HepG2 (cell line): ENCODE measurements around the gene RERE. TPM values are rescaled to one million over a fixed set of nuclear protein-coding genes. Genes with fewer than 3 reads are reported as not detected.

Source experiments
- DMAP1 ChIP-seq: IDR thresholded peaks from 2 replicates; pipeline ENCODE4 v1.6.1; 2016
- FOXC1 ChIP-seq: sonication (generic); formaldehyde crosslinking; IDR thresholded peaks from 2 replicates; pipeline ENCODE4 v1.8.0; 2022; ENCODE audit warnings: mild to moderate bottlenecking, missing genetic modification reagents, borderline replicate concordance
- HMG20B ChIP-seq: conservative IDR thresholded peaks from 2 replicates; pipeline ENCODE4 v1.6.1; 2016; ENCODE audit warnings: missing genetic modification reagents, missing compliant biosample characterization
- KDM4B ChIP-seq: sonication (generic); formaldehyde crosslinking; IDR thresholded peaks from 2 replicates; pipeline ENCODE4 v1.4.0; 2020; ENCODE audit warnings: missing genetic modification reagents
- SIX4 ChIP-seq: sonication (generic); formaldehyde crosslinking; IDR thresholded peaks from 2 replicates; pipeline ENCODE4 v1.4.0; 2020; ENCODE audit warnings: missing genetic modification reagents
- SP2 ChIP-seq: sonication (generic); formaldehyde crosslinking; IDR thresholded peaks from 2 replicates; pipeline ENCODE4 v1.5.1; 2020; ENCODE audit warnings: mild to moderate bottlenecking, missing genetic modification reagents
- ZBTB7A ChIP-seq: sonication (generic); formaldehyde crosslinking; IDR thresholded peaks from 2 replicates; pipeline ENCODE4 v1.8.0; 2022; ENCODE audit warnings: mild to moderate bottlenecking, missing genetic modification reagents
- ZEB1 ChIP-seq: IDR thresholded peaks from 2 replicates; pipeline ENCODE4 v1.6.1; 2012; ENCODE audit warnings: mild to moderate bottlenecking, low read depth, inconsistent platforms; ENCODE audit not compliant: insufficient replicate concordance
- ZNF777 ChIP-seq: sonication (generic); formaldehyde crosslinking; IDR thresholded peaks from 2 replicates; pipeline ENCODE4 v1.4.0; 2020; ENCODE audit warnings: missing genetic modification reagents
- ZNF883 ChIP-seq: sonication (generic); formaldehyde crosslinking; IDR thresholded peaks from 2 replicates; pipeline ENCODE4 v1.5.1; 2020; ENCODE audit warnings: mild to moderate bottlenecking, missing genetic modification reagents; ENCODE audit errors: not compliant biosample characterization
- polyA plus RNA-seq, 8 experiments: library from polyadenylated mRNA; depleted of rRNA in 3 of 8; stranded (reverse) in 7 of 8; unstranded in 1 of 8; fragments of >200 nt; fragmentation: Illumina TruSeq in 4 of 8; extraction: Trizol in 4 of 8; gene quantifications; 2 replicates each; pipeline versions ENCODE4 v1.2.1 to v1.2.3, GENCODE V29; 2011 to 2016; ENCODE audit warnings: low read depth in 4 of 8, missing spikeins in 1 of 8, mixed read lengths in 1 of 8; ENCODE audit not compliant: insufficient read depth in 1 of 8
- total RNA-seq, 5 experiments: library from RNA; depleted of rRNA; stranded (reverse); fragments of >200 nt; fragmentation: Illumina TruSeq; extraction: Trizol; gene quantifications; 2 replicates each; pipeline ENCODE4 v1.2.3, GENCODE V29; 2016; ENCODE audit warnings: low read depth in 1 of 5
- TF ChIP-seq, protein P1 (sequence below): sonication (generic); formaldehyde crosslinking; IDR thresholded peaks from 2 replicates; pipeline ENCODE4 v1.5.1; 2020; ENCODE audit warnings: mild to moderate bottlenecking, missing genetic modification reagents, moderate library complexity
- TF ChIP-seq, protein P2 (sequence below): sonication (generic); formaldehyde crosslinking; conservative IDR thresholded peaks from 2 replicates; pipeline ENCODE4 v1.4.0; 2020; ENCODE audit warnings: missing genetic modification reagents
- TF ChIP-seq, protein P3 (sequence below): sonication (generic); formaldehyde crosslinking; IDR thresholded peaks from 2 replicates; pipeline ENCODE4 v1.4.0; 2020; ENCODE audit warnings: mild to moderate bottlenecking, missing genetic modification reagents, borderline replicate concordance
- TF ChIP-seq, protein P4 (sequence below): IDR thresholded peaks from 2 replicates; pipeline ENCODE4 v1.6.1; 2016; ENCODE audit warnings: mild to moderate bottlenecking
- TF ChIP-seq, protein P5 (sequence below), 2 experiments: sonication (generic) in 1 of 2; formaldehyde crosslinking in 1 of 2; IDR thresholded peaks; 2 replicates each; pipeline versions ENCODE4 v1.5.1 to v1.6.1; 2011 to 2020; ENCODE audit warnings: borderline replicate concordance in 1 of 2, low read depth in 1 of 2, low read length in 1 of 2, mild to moderate bottlenecking in 1 of 2, missing genetic modification reagents in 1 of 2, moderate library complexity in 1 of 2
- TF ChIP-seq, protein P6 (sequence below): IDR thresholded peaks from 2 replicates; pipeline ENCODE4 v1.6.1; 2016; ENCODE audit warnings: low read depth, borderline replicate concordance

RERE gene
- total and polyA plus RNA-seq, 2 of the 13 experiments (the other 11 are each of a cell fraction or from before 2014, with no cell fraction given): 18.3 to 21.9 TPM

DNA sequence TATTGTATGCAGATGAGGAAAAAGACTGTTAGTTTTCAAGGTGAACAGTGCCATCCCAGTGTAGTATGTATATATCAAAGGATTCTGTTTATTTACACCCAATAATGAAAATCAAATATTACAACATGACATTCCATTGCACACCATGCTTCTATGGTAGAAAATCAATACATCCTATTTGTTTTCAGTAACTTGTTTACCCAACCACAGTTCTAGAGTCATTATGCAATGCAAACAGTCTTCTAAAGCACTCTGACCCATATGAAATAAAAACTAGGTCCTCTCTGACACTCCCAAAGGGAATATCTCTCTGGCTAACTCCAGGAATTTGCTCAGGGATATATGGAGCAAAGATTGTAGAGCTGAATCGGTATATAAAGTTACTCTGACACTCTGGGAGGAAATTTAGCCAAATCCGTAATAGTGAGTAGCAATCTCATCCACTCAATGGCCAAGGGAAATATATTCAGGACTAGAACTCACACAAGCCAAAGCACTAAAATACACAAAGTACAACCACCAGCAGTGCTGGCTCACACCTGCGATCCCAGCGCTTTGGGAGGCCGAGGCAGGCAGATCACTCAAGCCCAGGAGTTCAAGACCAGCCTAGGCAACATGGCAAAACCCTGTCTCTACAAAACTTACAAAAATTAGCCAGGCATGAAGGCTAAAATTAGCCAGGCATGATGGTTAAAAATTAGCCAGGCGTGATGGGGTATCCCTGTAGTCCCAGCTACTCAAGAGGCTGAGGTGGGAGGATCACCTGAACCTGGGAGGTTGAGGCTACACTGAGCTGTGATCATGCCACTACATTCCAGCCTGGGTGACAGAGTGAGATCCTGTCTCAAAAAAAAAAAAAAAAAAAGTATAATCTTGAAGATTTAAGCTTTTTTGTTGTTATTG lies 75.2 kb downstream of the RERE start (continued):
- TF ChIP-seq, protein P1, sequence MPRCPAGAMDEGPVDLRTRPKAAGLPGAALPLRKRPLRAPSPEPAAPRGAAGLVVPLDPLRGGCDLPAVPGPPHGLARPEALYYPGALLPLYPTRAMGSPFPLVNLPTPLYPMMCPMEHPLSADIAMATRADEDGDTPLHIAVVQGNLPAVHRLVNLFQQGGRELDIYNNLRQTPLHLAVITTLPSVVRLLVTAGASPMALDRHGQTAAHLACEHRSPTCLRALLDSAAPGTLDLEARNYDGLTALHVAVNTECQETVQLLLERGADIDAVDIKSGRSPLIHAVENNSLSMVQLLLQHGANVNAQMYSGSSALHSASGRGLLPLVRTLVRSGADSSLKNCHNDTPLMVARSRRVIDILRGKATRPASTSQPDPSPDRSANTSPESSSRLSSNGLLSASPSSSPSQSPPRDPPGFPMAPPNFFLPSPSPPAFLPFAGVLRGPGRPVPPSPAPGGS: no peak
- TF ChIP-seq, protein P2, sequence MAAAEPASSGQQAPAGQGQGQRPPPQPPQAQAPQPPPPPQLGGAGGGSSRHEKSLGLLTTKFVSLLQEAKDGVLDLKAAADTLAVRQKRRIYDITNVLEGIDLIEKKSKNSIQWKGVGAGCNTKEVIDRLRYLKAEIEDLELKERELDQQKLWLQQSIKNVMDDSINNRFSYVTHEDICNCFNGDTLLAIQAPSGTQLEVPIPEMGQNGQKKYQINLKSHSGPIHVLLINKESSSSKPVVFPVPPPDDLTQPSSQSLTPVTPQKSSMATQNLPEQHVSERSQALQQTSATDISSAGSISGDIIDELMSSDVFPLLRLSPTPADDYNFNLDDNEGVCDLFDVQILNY (CRISPR knock-in tag): no peak
- TF ChIP-seq, protein P3, sequence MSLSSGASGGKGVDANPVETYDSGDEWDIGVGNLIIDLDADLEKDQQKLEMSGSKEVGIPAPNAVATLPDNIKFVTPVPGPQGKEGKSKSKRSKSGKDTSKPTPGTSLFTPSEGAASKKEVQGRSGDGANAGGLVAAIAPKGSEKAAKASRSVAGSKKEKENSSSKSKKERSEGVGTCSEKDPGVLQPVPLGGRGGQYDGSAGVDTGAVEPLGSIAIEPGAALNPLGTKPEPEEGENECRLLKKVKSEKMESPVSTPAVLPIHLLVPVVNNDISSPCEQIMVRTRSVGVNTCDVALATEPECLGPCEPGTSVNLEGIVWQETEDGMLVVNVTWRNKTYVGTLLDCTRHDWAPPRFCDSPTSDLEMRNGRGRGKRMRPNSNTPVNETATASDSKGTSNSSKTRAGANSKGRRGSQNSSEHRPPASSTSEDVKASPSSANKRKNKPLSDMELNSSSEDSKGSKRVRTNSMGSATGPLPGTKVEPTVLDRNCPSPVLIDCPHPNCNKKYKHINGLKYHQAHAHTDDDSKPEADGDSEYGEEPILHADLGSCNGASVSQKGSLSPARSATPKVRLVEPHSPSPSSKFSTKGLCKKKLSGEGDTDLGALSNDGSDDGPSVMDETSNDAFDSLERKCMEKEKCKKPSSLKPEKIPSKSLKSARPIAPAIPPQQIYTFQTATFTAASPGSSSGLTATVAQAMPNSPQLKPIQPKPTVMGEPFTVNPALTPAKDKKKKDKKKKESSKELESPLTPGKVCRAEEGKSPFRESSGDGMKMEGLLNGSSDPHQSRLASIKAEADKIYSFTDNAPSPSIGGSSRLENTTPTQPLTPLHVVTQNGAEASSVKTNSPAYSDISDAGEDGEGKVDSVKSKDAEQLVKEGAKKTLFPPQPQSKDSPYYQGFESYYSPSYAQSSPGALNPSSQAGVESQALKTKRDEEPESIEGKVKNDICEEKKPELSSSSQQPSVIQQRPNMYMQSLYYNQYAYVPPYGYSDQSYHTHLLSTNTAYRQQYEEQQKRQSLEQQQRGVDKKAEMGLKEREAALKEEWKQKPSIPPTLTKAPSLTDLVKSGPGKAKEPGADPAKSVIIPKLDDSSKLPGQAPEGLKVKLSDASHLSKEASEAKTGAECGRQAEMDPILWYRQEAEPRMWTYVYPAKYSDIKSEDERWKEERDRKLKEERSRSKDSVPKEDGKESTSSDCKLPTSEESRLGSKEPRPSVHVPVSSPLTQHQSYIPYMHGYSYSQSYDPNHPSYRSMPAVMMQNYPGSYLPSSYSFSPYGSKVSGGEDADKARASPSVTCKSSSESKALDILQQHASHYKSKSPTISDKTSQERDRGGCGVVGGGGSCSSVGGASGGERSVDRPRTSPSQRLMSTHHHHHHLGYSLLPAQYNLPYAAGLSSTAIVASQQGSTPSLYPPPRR (CRISPR knock-in tag): peak; percentile 99
- TF ChIP-seq ZEB1 (peak; percentile 54), DMAP1 (CRISPR knock-in tag) (peak; percentile 80; the same call in 1 of the 2 replicates), ZNF777 (CRISPR knock-in tag) (no peak), ZBTB7A (CRISPR knock-in tag) (no peak), HMG20B (CRISPR knock-in tag) (peak; percentile 98), SP2 (CRISPR knock-in tag) (no peak), FOXC1 (CRISPR knock-in tag) (no peak), SIX4 (peak; percentile 87), KDM4B (peak; percentile 95), ZNF883 (no peak)
- TF ChIP-seq, protein P4, sequence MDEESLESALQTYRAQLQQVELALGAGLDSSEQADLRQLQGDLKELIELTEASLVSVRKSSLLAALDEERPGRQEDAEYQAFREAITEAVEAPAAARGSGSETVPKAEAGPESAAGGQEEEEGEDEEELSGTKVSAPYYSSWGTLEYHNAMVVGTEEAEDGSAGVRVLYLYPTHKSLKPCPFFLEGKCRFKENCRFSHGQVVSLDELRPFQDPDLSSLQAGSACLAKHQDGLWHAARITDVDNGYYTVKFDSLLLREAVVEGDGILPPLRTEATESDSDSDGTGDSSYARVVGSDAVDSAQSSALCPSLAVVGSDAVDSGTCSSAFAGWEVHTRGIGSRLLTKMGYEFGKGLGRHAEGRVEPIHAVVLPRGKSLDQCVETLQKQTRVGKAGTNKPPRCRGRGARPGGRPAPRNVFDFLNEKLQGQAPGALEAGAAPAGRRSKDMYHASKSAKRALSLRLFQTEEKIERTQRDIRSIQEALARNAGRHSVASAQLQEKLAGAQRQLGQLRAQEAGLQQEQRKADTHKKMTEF (CRISPR knock-in tag): peak; percentile 100
- TF ChIP-seq, protein P5, sequence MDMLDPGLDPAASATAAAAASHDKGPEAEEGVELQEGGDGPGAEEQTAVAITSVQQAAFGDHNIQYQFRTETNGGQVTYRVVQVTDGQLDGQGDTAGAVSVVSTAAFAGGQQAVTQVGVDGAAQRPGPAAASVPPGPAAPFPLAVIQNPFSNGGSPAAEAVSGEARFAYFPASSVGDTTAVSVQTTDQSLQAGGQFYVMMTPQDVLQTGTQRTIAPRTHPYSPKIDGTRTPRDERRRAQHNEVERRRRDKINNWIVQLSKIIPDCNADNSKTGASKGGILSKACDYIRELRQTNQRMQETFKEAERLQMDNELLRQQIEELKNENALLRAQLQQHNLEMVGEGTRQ (IDR thresholded peaks at IDR 0.05; ENCODE audit: low read depth, low read length): no peak
- TF ChIP-seq, protein P5 (CRISPR knock-in tag; IDR thresholded peaks at IDR 0.05; ENCODE audit: borderline replicate concordance): no peak
- TF ChIP-seq, protein P6, sequence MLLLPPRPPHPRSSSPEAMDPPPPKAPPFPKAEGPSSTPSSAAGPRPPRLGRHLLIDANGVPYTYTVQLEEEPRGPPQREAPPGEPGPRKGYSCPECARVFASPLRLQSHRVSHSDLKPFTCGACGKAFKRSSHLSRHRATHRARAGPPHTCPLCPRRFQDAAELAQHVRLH (CRISPR knock-in tag): peak; percentile 77; the same call in 1 of the 2 replicates
